Left renal cortex interstitium (tissue), 4 donors: ENCODE measurements around the gene NRBF2. TPM values are rescaled to one million over a fixed set of nuclear protein-coding genes. Genes with fewer than 3 reads are reported as not detected.

Experiments used
- DNase-seq, 4 donors: peaks; one replicate each; pipeline ENCODE4 v3.0.0-alpha.2; 2013; ENCODE audit warnings: low read depth in 4 of 4, low spot score in 2 of 4, missing footprints in 1 of 4
- polyA plus RNA-seq, 4 donors: library from polyadenylated mRNA; unstranded; fragments of 120-200 nt; gene quantifications; one replicate each; pipeline ENCODE4 v1.2.1, GENCODE V29; 2013; ENCODE audit not compliant: insufficient read length in 4 of 4

The NRBF2 gene
- polyA plus RNA-seq, 4 donors = 22.3 to 26.7 (median 24.4) TPM

DNA sequence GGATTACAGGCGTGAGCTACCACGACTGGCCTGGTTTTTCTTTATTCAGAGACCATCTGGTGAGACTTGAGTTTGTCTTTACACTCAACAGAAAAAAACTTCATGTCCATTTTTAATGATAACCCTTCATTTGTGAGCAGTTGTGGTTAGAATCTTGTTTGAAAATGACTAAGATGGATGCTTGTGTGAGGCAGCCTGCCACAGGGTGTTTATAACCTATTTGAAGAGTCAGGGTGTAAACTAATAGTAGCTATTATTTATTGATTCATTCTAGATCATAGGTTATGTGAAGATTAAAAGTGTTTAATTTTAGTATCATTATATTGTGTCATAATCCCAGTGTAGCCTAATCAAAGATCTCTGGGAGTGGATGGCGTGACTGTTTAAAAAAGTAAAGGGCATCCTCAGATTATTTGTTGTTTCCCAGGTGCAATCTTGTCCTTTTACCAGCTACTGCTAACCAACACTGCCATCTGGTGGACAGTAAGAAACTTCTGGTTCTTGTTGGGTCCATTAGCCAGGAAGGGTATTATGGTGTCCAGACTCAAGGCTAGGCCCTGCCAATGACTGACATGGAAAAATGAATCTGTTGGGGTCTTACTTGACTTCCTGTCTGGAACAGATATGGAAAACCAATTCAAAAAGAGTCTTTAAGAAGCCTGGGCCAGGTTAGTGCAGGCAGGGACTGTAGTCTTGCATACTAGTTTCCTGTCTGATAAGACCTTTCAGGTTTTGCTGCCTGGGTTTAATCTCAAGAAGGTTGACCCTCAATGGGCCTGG, 24.9 kb downstream of the NRBF2 start:
- DNase-seq = peak; percentile 47 to 78 (median 56)

DNA sequence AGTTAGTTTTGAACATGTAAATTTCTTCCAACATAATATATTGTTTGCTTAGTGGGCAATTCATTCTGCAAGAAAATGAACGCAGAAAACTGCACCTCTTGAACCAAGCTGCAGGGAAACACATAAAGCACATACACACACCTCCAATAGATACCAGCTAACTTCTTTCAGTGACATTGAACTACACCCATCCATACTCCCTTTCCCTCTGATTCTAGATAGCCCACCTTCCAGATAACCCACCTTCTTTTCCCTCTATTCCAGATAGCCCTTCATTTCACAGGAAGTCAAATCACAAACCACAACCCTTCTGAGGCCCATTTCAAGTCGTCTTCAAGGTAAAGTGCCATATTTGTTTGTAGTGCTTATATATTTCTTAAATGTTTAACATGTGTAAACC, 28.5 kb downstream of the NRBF2 start:
- DNase-seq = no peak

DNA sequence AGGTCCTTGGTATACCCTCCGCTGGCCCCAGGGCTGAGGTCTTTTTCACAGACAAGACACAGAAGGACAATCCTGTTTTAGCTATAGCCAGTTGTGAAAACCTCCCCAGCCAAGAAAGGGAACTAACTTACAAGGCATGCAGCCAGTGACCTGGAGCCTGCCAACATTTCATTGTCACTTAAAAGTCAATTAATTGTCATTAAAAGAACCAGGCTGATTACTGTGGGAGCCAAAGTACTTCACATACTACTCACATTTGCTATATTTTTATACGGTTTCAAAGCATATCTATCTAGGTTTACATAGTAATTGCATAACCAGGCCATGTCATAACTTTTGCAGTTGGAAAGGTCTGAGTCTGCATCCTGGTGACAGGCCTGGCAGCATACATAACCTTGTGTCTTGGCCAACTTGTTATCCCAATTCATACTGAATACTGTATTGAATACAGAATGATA, 31.1 kb downstream of the NRBF2 start:
- DNase-seq = no peak

DNA sequence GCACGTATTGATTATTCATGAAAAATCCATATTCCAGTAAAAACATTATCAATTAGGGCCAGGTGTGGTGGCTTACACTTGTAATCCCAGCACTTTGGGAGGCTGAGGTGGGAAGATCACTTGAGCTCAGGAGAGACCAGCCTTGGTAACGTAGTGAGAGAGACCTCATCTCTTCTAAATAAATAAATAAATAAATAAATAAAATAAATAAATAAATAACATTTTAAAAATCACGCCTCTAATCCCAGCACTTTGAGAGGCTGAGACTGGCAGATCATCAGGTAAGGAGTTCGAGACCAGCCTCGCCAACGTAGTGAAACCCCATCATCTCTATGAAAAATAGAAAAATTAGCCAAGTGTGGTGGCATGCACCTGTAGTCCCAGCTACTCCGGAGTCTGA, 32.1 kb downstream of the NRBF2 start:
- DNase-seq = no peak

DNA sequence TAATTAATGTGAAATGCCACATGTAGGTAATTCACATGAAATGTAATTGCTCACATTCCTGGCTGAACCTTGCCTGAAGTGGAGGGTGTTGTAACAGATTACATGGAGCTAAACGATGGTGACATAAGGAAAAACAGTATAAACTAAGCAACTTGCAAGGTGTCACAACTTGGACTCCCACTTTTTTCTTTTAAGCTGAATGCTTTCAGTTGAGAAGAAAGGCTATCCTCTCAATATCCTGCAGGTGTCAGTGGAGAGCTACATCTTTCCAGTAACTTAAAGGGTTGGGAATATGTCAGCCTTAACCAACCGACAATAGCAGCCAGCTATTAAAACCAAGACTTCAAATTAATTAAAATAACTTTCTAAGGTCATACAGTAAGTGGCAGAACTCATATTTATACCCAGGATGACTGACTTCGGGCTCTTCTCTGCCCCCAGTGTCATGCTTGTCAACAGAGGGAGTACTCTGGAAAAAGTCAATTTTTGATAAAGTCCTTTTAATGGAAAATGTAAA, 33.7 kb downstream of the NRBF2 start:
- DNase-seq = peak; percentile 37 to 68 (median 58)

DNA sequence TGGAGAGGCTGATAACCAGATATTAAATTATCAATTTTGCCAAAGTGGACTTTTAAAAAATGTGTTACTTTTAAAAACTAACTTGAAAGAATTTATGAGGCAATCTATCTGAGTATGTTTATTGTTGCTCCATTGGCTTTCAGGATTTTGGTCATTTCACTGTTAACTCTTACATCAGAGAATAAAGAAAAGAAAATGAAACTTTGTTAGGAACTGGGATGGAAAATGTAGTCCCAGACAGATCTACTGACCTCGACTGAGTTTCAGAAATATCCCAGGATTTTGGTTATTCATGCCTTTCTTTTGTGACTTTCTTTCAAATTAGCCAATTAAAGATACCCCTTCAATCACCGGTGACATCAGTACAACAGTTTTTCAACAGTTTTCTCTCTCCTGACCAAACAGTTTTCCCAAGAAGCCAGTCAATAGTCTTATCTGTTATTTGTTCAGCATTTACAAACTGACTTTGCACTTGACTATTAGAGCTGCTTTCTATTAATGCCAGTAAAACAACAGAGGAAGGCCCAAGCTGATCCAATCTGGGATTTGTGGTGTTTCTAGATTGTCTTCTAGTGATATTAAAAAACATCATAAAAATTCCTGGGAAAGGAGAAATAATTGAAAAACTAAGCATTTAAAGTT, 35.8 kb downstream of the NRBF2 start:
- no peak for DNase-seq

DNA sequence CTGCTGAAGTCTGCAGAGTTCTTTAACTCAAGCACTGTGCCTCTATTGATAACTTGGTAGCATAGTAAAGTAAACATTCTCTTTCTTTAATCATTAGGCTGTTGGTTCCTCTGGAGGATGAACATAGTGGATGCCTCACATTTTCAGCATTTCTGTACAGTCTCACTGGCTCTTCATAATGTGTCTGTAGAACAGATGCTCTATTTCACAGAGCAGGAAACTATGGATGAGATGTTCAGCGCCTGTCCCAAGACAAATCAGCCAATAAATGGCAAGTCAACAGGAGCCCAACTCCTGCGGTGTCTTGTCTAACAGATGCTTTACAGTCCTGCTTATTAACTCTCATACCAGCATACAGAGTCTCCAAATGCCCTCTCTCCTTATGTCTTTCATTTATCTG, 36.5 kb downstream of the NRBF2 start:
- DNase-seq = no peak

DNA sequence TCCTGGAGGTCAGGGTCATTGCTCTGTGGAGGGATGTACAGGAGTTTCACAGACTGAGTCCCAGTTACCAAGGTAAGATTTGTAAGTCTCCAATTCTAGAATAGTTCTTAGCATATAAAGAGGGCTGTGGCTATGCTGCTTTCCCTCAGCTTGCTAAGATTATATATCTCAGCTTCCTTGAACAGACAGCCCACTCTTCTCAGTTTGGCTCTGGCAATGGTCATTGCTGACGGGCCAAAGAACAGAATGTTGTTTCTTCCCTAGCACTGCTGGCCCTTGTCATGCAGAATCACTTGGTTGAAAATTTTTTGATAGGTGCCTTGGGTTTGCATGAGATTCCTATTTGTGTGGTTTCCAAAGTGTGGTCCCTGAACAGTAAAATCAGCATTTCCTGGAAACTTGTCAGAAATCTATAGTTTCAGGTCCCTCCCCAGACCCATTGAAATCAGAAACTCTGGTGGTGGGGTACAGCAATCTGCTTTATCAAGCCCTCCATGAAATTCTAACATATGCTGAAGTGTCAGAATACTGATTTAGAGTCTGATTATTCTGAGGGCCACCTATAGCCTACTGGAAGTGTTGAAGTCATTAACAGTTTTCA, 38.2 kb downstream of the NRBF2 start:
- DNase-seq = no peak

DNA sequence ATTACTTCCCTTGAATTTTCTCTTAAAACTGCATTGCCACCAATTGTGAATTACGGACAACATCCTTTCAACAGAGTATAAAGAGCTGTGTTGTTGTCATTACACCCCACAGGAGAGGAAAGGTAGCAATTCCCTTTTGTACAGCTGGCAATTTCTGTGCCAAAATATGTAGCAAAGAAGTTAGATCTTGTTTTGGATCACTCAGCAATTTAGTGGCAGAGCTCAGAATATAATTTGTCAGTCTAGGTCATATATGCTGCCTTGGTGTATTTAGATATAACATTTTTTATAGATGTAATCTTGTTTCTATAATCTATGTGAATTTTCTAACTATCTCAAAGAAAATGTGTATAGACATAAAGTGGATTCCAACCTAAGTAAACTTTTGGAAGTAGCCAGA, 38.8 kb downstream of the NRBF2 start:
- DNase-seq = no peak

DNA sequence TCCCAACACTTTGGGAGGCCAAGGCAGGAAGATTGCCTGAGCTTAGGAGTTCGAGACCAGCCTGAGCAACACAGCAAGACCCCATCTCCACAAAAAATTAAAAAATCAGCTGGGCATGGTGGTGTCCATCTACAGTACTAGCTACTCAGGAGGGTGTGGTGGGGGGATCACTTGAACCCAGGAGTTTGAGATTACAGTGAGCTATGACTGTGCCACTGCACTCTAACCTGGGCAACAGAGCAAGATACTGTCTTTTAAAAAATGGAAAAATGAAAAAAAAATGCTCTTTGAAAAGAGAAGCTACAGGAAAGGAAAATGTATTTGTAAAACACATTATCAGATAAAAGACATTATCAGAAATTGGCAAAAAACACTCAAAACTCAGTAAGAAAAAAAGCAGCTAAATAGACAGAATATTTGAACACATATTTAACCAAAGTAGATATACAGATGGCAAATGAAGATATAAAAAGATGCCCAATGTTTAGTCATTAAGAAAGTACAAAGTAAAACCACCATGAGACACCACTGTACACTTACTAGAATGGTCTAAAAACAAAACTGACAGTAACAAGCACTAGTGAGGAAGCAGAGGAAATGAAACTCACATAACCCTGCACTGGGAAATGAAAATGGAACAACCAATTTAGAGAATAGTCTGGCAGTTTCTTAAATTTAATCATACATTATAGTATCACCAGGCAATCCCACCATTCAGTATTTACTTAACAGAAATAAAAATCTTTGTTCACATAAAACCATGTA, 40.5 kb downstream of the NRBF2 start:
- DNase-seq = no peak

DNA sequence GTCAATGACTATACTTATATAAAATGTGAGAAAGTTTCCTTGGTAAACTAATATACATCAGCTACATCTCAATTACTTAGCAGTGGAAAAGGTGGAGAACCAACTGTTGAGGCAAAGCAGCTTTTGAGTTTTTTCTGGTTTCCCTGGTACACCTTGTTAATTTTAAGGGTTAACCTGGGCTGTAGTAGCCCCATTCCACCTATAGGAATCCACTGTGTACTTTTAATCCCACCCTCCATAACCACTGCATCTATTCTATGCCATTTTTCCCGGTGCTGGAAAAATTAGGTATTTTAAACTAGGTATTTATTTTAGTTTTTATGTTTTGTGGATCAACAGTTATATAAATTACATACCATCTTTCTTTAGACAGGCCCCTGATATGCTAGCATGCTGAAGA, 42.4 kb downstream of the NRBF2 start:
- no peak for DNase-seq

DNA sequence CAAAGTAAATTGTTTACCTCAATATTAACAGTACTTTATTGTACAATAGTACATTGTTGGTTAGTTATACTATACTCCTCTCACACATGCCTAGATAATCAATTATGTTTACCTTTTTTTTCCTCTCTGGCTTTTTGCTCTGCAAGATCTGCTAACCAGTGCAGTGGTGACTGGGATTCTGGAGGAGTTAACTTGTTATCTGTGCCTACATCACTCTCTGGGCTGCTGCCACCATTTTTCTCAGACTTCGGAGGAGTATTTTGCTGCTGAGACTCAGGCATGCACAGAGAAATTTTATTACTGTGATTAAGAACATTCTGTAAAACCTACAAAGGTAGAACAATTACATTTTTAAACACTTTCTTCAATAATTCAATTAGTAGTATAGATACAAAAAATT, 59.7 kb downstream of the NRBF2 start:
- no peak for DNase-seq

DNA sequence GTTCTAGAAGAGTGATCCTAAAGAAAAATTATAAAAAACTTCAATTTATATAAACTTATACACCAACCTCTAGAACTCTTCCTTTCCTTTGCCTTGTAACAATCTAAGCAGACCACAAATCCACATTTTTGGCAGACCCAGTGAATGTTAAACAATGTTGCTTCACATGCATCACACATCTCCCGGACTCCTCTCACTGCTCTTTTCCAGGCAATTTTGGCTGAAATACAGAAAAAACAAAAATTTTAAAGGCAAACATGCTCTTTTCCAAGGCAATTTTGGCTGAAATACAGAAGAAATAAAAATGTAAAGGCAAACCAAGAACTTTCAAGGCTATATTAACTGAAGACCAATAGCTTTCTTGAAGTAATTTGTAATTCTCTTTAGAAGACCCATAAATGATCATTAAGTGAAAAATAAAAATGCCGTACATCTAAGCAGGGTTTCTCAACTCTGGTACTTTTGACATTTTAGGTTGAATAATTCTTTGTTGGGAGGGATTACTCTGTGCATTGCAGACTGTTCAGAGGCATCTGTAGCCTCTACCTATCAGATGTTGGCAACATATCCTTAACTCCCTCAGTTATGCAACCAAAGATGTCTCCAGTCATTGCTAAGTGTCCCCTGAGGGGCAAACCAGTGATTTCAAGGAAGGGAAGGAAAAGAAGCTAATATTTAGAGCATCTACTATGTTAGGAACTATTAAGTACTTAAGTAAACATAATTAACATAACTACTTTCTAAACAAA, 64.4 kb downstream of the NRBF2 start:
- DNase-seq = peak in 1 of 4 donors; percentile 36

DNA sequence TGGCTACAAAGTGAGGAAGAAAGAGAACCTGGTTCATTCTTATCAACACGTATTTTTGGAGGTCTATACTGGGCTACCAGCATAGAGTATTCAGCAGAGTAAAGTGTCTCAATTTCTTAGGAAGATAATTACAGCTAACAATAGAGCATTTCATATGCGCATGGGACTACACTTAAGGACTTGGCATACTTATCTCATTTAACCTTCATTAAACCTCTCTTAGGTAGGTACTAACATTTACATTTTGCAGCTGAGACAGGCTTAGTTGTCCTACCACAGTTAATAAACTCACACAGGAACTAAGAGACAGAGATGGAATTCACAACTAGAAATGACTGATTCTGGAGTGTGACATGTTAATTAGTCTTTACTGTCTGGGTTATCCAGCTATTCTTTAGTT, 66.6 kb downstream of the NRBF2 start:
- DNase-seq = no peak

DNA sequence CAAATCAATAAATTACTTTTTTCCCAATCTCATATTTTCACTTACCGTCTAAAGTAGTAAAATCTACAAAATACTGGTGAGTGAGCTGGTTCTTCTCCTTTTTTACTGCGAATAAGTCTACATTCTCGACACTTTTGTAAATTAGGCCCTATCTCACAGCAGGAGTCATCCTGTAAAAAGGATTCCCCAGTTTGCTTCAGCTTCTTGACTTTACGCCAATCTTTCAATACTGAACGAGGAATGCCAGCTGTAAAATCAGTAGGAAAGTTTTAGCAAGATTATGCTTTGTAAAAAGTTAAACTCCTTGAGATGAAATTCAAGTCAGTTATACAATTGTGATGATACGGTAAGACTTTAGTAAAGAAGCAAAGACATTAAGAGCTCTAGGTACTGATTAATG, 67.3 kb downstream of the NRBF2 start:
- no peak for DNase-seq

DNA sequence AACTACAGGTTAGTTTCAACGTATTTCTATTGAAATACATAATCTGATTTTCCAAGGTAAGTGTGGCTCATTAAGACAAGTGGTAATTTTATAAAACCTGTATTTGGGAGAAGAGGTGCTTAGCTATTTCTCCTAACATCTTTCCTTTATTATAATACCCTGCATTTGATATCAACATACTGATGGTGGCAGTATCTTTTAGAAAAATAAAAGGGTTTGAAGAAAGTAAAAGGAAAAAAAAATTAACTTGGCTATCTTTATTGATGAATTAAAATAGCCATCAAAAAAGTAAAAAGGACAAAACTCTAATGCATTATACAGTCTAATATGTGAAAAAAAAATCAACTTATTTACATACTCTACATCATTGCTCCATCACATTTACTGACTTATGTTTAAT, 68.0 kb downstream of the NRBF2 start:
- DNase-seq = no peak
